SH-SY5Y (cell line): ENCODE data around the gene LHFPL3.

Experiments
- GATA2 ChIP-seq: IDR thresholded peaks from 2 replicates; pipeline ENCODE4 v1.6.1; 2011; ENCODE audit warnings: mild to moderate bottlenecking, low read depth, low read length
- GATA3 ChIP-seq: IDR thresholded peaks from 2 replicates; pipeline ENCODE4 v1.6.1; 2011; ENCODE audit warnings: low read depth, mild to moderate bottlenecking, low read length, moderate library complexity

- no peak for TF ChIP-seq GATA3
- TF ChIP-seq GATA2, result no peak
These were observed 328.1 kb downstream of the LHFPL3 start for GRCh38 chr7:104656467-104656866.
